Activated T-cell treated with anti-CD3 and anti-CD28 coated beads, Interleukin-2, amount 50 U/mL, for 4 hours (primary cell): Measurements from ENCODE around the gene SNRNP40. TPM values are rescaled to one million over a fixed set of nuclear protein-coding genes. Genes with fewer than 3 reads are reported as not detected.

Experiments used
- ATAC-seq, 2 donors: fragments of 200-7000 bp; cut with Tn5 transposase; one replicate each; pipeline ENCODE4 v1.10.0; 2021
- DNase-seq: peaks from one replicate; pipeline ENCODE4 v3.0.0-alpha.2; 2020
- H3K27me3 Mint-ChIP-seq: one replicate; pipeline ENCODE4 v1.8.0; 2021; ENCODE audit warnings: low read depth, mixed read lengths
- H3K36me3 Mint-ChIP-seq: one replicate; pipeline ENCODE4 v1.8.0; 2022; ENCODE audit warnings: mixed read lengths; ENCODE audit not compliant: insufficient read depth
- H3K4me1 Mint-ChIP-seq: one replicate; pipeline ENCODE4 v1.8.0; 2021; ENCODE audit warnings: low read depth, mixed read lengths
- H3K4me3 Mint-ChIP-seq: one replicate; pipeline ENCODE4 v1.8.0; 2021; ENCODE audit warnings: mild to moderate bottlenecking, moderate library complexity, mixed read lengths
- H3K9me3 Mint-ChIP-seq: one replicate; pipeline ENCODE4 v1.8.0; 2021; ENCODE audit warnings: mixed read lengths
- total RNA-seq, 3 donors: library from RNA; stranded (reverse); gene quantifications; one replicate each; pipeline ENCODE4 v1.2.1, GENCODE V29; 2021

The SNRNP40 gene
- total RNA-seq, 3 donors from 2014 or later = 133 to 150 (median 137) TPM

- Mint-ChIP-seq H3K36me3 (no peaks in the 10 kb centered on the region), H3K9me3 (no peaks in the 10 kb centered on the region), H3K4me1 (no peaks in the 10 kb centered on the region), H3K4me3 (no peak overlapping the region), H3K27me3 (peaks cover 38% of the 10 kb centered on the region)
- ATAC-seq (no peak), DNase-seq (no peak)
Measured at GRCh38 chr1:31232689-31233088, 63.9 kb downstream of the SNRNP40 start.

DNA sequence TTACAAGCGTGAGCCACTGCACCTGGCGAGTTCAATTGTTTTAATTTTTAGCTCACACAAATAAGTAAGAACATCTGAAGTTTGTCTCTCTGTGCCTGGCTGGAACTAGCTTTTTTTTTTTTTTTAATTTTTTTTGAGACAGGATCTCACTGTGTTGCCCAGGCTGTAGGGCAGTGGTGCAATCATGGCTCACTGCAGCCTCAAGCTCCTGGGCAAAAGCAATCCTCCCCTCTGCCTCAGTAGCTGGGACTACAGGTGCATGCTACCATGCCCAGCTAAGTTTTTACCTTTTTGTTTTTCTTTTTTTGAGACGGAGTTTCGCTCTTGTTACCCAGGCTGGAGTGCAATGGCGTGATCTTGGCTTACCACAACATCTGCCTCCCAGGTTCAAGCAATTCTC lies 64.8 kb downstream of the SNRNP40 start:
- Mint-ChIP-seq H3K4me3 (no peak overlapping the region), H3K36me3 (no peaks in the 10 kb centered on the region), H3K4me1 (no peaks in the 10 kb centered on the region), H3K9me3 (no peaks in the 10 kb centered on the region), H3K27me3 (peaks cover 32% of the 10 kb centered on the region)
- ATAC-seq = no peak
- DNase-seq = no peak

- Mint-ChIP-seq H3K9me3 (no peaks in the 10 kb centered on the region), H3K27me3 (peaks cover 20% of the 10 kb centered on the region), H3K4me1 (no peaks in the 10 kb centered on the region), H3K4me3 (no peak overlapping the region), H3K36me3 (no peaks in the 10 kb centered on the region)
- DNase-seq (no peak), ATAC-seq (no peak)
Measured at GRCh38 chr1:31230378-31230777, 66.2 kb downstream of the SNRNP40 start.

- Mint-ChIP-seq H3K9me3 (no peaks in the 10 kb centered on the region), H3K27me3 (peaks cover 9% of the 10 kb centered on the region), H3K4me1 (no peaks in the 10 kb centered on the region), H3K36me3 (no peaks in the 10 kb centered on the region), H3K4me3 (no peak overlapping the region)
- ATAC-seq (no peak), DNase-seq (no peak)
Measured at GRCh38 chr1:31228986-31229385, 67.6 kb downstream of the SNRNP40 start.

GRCh38 chr1:31227891-31228568 lies 68.6 kb downstream of the SNRNP40 start:
- H3K36me3 Mint-ChIP-seq = no peaks in the 10 kb centered on the region
- H3K9me3 Mint-ChIP-seq = no peaks in the 10 kb centered on the region
- no peaks in the 10 kb centered on the region for H3K4me1 Mint-ChIP-seq
- H3K4me3 Mint-ChIP-seq = no peak overlapping the region
- DNase-seq = no peak
- H3K27me3 Mint-ChIP-seq = peaks cover 7% of the 10 kb centered on the region
- ATAC-seq = no peak

DNA sequence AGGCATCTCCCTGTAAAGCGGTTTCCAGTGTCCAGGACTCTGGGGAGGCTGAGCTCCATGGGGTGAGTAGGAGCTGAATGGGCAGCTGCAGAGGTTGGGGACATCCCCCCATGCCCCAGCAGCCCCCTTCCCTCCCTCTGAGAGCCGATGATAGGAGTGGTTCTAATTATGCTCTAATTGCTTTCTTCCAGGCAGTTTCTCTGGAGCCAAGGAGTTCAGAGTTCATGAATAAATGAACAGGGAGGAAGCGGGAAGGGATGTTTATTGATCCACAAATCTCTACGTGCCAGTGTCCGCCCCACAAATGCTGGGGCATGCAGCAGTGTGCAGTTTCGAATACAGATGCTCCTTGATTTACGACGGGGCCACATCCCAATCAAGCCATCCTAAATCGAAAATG lies 72.5 kb downstream of the SNRNP40 start:
- DNase-seq = no peak
- ATAC-seq = no peak
- H3K27me3 Mint-ChIP-seq = peaks cover 5% of the 10 kb centered on the region
- no peaks in the 10 kb centered on the region for H3K9me3 Mint-ChIP-seq
- H3K4me3 Mint-ChIP-seq = no peak overlapping the region
- no peaks in the 10 kb centered on the region for H3K4me1 Mint-ChIP-seq
- H3K36me3 Mint-ChIP-seq = no peaks in the 10 kb centered on the region

GRCh38 chr1:31222176-31222575 lies 74.4 kb downstream of the SNRNP40 start:
- no peak for DNase-seq
- no peak for ATAC-seq
- no peaks in the 10 kb centered on the region for H3K36me3 Mint-ChIP-seq
- H3K27me3 Mint-ChIP-seq = peaks cover 5% of the 10 kb centered on the region
- no peak overlapping the region for H3K4me3 Mint-ChIP-seq
- H3K9me3 Mint-ChIP-seq = no peaks in the 10 kb centered on the region
- no peaks in the 10 kb centered on the region for H3K4me1 Mint-ChIP-seq

- Mint-ChIP-seq H3K4me1 (no peaks in the 10 kb centered on the region), H3K27me3 (peaks cover 5% of the 10 kb centered on the region), H3K9me3 (no peaks in the 10 kb centered on the region), H3K4me3 (no peak overlapping the region), H3K36me3 (no peaks in the 10 kb centered on the region)
- ATAC-seq = no peak
- no peak for DNase-seq
Measured at GRCh38 chr1:31221072-31221471, 75.5 kb downstream of the SNRNP40 start.

DNA sequence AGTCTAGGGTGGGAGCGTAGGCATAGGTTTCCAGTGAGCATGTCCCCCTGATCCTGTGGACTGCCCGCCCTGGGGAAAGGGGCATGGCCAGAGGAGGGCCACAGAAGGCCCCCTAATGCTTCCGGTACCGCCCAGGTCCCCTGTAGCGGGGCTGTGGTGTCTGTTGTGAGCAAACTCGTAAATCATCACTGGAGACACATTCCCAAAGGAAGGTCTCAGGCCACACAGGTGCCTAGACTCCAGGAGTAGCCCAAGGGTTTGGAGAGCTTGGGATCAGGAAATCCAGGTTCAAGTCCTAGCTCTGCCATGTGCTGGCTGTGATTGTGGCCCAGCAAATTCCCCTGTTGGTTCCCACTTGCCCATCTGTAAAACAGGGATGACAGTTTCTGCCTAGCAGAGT lies 77.1 kb downstream of the SNRNP40 start:
- Mint-ChIP-seq H3K4me1 (no peaks in the 10 kb centered on the region), H3K27me3 (peaks cover 6% of the 10 kb centered on the region), H3K4me3 (no peak overlapping the region), H3K36me3 (no peaks in the 10 kb centered on the region), H3K9me3 (no peaks in the 10 kb centered on the region)
- no peak for ATAC-seq
- no peak for DNase-seq

DNA sequence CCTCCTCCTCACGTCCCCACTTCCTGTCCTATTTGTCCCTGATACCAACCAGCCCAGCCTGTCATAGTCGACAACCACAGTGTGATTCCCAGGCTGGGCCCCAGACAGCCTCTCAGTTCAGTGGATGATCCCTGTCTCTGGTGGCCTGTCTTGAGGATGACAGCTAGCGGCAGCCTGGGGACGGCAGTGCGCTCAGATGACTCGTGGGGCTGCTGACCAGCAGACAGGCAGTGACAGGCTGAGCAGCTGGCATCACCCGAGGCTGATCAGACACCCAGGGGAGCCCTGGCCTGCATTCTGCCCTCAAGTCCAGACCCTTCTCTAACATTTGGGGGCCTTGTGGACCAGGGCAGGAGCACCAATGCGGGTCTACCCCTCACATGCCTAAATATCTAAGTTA lies 77.9 kb downstream of the SNRNP40 start:
- Mint-ChIP-seq H3K4me3 (no peak overlapping the region), H3K36me3 (no peaks in the 10 kb centered on the region), H3K9me3 (no peaks in the 10 kb centered on the region), H3K27me3 (peaks cover 6% of the 10 kb centered on the region), H3K4me1 (no peaks in the 10 kb centered on the region)
- no peak for ATAC-seq
- DNase-seq = no peak

- no peak for DNase-seq
- Mint-ChIP-seq H3K27me3 (peaks cover 5% of the 10 kb centered on the region), H3K9me3 (peaks cover 6% of the 10 kb centered on the region), H3K4me3 (no peak overlapping the region), H3K36me3 (no peaks in the 10 kb centered on the region), H3K4me1 (no peaks in the 10 kb centered on the region)
- ATAC-seq = no peak
Measured at GRCh38 chr1:31216016-31216415, 80.6 kb downstream of the SNRNP40 start.

GRCh38 chr1:31215065-31215570 lies 81.5 kb downstream of the SNRNP40 start:
- ATAC-seq = no peak
- Mint-ChIP-seq H3K9me3 (peaks cover 10% of the 10 kb centered on the region), H3K36me3 (no peaks in the 10 kb centered on the region), H3K4me1 (no peaks in the 10 kb centered on the region), H3K4me3 (no peak overlapping the region), H3K27me3 (peaks cover 5% of the 10 kb centered on the region)
- DNase-seq = no peak

GRCh38 chr1:31214316-31215064 lies 82.1 kb downstream of the SNRNP40 start:
- no peak overlapping the region for H3K4me3 Mint-ChIP-seq
- peaks cover 10% of the 10 kb centered on the region for H3K9me3 Mint-ChIP-seq
- H3K27me3 Mint-ChIP-seq = peaks cover 5% of the 10 kb centered on the region
- no peaks in the 10 kb centered on the region for H3K36me3 Mint-ChIP-seq
- DNase-seq = no peak
- ATAC-seq = no peak
- H3K4me1 Mint-ChIP-seq = no peaks in the 10 kb centered on the region
